ENCODE results near the gene GNB1L. TPM values are rescaled to one million over a fixed set of nuclear protein-coding genes. Genes with fewer than 3 reads are reported as not detected.

The GNB1L gene
- total and polyA plus RNA-seq, 4 donors, result 3.2 to 10.3 (median 5.3) TPM

DNA sequence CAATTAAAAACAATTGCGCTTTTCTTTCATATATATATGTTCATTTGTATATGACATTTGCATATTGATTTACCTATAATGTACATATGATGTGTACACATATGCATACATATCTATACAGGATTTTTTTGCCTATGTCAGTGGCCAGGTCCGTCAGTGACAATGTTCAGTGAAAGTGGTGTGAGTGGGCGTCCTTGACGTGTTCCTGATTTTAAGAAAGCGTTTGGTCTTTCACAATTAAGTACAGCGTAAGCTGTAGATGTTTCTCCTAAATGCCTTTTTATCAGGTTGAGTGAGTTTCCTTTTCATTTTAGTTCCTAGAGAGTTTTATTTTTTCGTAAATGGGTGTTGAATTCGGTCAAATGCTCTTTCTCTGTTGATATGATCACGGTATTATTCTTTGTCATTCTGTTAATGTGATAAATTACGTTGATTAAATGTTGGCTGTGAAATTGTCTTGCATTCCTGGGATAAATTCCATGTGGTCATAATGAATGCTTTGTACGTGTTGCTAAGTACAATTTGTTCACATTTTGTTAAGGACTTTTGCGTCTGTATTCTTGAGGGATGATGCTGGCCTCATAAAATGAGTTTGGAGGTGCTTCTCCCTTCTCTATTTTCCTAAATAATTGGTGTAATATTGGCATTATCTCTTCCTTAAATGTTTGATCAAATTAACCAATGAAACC, 10.6 kb upstream of the GNB1L start:
- H3K27ac ChIP-seq (ENCODE audit: low read depth, low read length), result no peak overlapping the region
- 83% methylated on average over 6 of the region's 12 CpGs for WGBS (ENCODE audit: insufficient coverage)
- H3K27me3 ChIP-seq (ENCODE audit: control insufficient read depth, insufficient read depth, low read length), result no peaks in the 10 kb centered on the region
- DNase-seq (ENCODE audit: low read depth in 4 of 6, low spot score in 6 of 6), result no peak
- H3K4me1 ChIP-seq (ENCODE audit: control insufficient read depth, insufficient read depth, low read length), result peaks cover 19% of the 10 kb centered on the region
- H3K36me3 ChIP-seq (ENCODE audit: control insufficient read depth, insufficient read depth, low read length), result peaks cover 2% of the 10 kb centered on the region
- H3K4me3 ChIP-seq (ENCODE audit: low read depth, low read length), result no peak overlapping the region
- H3K9me3 ChIP-seq (ENCODE audit: control insufficient read depth, insufficient read depth, low read length), result no peaks in the 10 kb centered on the region

DNA sequence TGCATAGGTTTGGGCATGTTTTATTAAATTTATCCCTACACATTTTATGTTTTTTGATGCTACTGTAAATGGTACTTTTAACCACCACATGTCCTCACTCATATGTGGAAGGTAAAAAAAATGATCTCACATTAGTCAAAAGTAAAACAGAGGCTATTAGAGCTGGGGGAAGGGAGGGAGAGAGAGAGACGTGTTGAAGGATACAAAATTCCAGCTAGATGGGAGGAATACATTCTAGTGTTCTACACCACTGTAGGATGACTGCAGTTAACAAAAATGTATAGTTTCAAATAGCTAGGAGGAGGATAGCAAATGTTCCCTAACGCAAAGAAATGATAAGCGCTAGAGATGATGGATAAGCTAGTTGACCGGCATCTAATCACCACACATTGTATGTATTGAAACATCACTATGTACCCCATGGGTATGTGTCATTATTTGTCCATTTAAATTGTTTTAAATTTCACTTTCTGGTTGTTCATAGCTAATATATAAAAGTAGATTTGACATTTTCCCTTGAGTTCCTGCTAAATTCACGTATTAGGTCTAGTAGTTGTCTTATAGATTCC, 9.9 kb upstream of the GNB1L start:
- no peak for DNase-seq (ENCODE audit: low read depth in 4 of 6, low spot score in 6 of 6)
- no CpG with 5 or more reads among the region's 5 CpGs for WGBS (ENCODE audit: insufficient coverage)

DNA sequence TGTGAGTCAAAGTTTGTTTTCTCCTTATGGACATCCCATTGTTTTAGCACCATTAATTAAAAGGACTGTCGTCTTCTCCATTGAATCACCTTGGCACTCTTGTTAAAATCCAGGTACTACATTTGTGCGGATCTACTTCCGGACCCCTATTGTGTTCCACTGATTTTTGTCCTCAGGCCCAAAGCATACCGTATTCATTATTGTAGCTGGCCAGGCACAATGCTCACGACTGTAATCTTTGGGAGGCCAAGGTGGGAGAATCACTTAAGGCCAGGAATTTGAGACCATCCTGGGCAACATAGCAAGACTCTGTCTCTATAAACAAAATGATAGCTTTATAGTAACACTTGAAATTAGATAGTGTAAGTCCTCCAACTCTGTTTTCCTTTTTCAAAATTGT, 8.9 kb upstream of the GNB1L start:
- Histone ChIP-seq H3K27ac (ENCODE audit: low read depth, low read length) (no peak overlapping the region), H3K4me3 (ENCODE audit: low read depth, low read length) (no peak overlapping the region), H3K4me1 (ENCODE audit: control insufficient read depth, insufficient read depth, low read length) (peaks cover 2% of the 10 kb centered on the region), H3K9me3 (ENCODE audit: control insufficient read depth, insufficient read depth, low read length) (no peaks in the 10 kb centered on the region), H3K27me3 (ENCODE audit: control insufficient read depth, insufficient read depth, low read length) (no peaks in the 10 kb centered on the region), H3K36me3 (ENCODE audit: control insufficient read depth, insufficient read depth, low read length) (peaks cover 2% of the 10 kb centered on the region)
- no peak for DNase-seq (ENCODE audit: low read depth in 4 of 6, low spot score in 6 of 6)
- WGBS (ENCODE audit: insufficient coverage), result 90% methylated on average over 3 of the region's 5 CpGs

More for the DNA sequence above, 9.9 kb upstream of the GNB1L start:
- Histone ChIP-seq H3K27ac (ENCODE audit: low read depth, low read length) (no peak overlapping the region), H3K9me3 (ENCODE audit: control insufficient read depth, insufficient read depth, low read length) (no peaks in the 10 kb centered on the region), H3K27me3 (ENCODE audit: control insufficient read depth, insufficient read depth, low read length) (no peaks in the 10 kb centered on the region), H3K4me1 (ENCODE audit: control insufficient read depth, insufficient read depth, low read length) (peaks cover 12% of the 10 kb centered on the region), H3K36me3 (ENCODE audit: control insufficient read depth, insufficient read depth, low read length) (peaks cover 2% of the 10 kb centered on the region), H3K4me3 (ENCODE audit: low read depth, low read length) (no peak overlapping the region)

DNA sequence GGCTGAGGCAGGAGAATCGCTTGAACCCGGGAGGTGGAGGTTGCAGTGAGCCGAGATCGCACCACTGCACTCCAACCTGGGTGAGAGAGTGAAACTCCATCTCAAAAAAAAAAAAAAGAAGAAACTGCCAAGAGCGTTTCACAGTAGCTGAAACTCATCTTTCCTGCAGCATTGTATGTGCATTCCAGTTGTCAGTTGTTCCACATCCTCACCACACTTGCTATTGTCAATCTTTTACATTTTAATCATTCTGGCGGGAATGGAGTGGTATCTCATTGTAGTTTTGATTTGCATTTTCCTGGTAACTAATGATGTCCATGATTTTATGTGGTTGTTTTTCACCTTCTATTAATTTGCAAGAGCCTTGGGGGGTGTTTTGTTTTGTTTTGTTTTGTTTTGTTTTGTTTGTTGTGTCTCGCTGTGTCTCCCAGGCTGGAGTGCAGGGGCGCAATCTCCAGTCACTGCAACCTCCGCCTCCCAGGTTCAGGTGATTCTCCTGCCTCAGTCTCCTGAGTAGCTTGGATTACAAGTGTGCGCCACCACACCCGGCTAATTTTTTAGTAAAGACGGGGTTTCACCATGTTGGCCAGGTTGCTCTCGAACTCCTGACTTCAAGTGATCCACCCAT, 8.1 kb upstream of the GNB1L start:
- Histone ChIP-seq H3K4me3 (ENCODE audit: low read depth, low read length) (no peak overlapping the region), H3K27me3 (ENCODE audit: control insufficient read depth, insufficient read depth, low read length) (no peaks in the 10 kb centered on the region), H3K4me1 (ENCODE audit: control insufficient read depth, insufficient read depth, low read length) (no peaks in the 10 kb centered on the region), H3K27ac (ENCODE audit: low read depth, low read length) (no peak overlapping the region), H3K9me3 (ENCODE audit: control insufficient read depth, insufficient read depth, low read length) (no peaks in the 10 kb centered on the region), H3K36me3 (ENCODE audit: control insufficient read depth, insufficient read depth, low read length) (peaks cover 2% of the 10 kb centered on the region)
- no peak for DNase-seq (ENCODE audit: low read depth in 4 of 6, low spot score in 6 of 6)
- WGBS (ENCODE audit: insufficient coverage), result 95% methylated on average over 10 of the region's 13 CpGs

DNA sequence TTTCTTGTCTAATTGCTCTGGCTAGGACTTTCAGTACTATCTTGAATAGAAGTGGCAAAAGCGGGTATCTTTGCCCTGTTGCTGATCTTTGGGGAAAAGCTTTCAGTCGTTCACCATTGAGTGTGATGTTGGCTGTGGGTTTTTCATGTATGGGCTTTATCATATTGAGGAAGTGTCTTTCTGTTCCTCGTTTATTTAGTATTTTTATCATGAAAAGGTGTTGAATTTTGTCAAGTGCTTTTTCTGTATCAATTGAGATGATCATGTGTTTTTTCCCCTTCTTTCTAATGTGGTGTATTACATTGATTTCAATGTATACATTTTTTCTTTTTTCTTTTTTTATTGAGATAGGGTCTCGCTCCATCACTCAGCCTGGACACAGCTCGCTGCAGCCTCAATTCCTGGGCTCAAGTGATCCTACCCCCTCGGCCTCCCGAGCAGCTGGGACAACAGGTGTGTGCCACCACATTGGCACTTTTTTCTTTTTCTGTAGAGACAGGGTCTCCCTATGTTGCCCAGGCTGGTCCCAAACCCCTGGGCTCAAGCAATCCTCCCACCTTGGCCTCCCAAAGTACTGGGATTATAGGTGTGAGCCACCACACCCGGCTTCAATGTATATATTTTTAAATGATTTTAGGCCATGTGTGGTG, 5.3 kb upstream of the GNB1L start:
- WGBS (ENCODE audit: insufficient coverage), result 97% methylated on average over 5 of the region's 8 CpGs
- Histone ChIP-seq H3K27me3 (ENCODE audit: control insufficient read depth, insufficient read depth, low read length) (no peaks in the 10 kb centered on the region), H3K36me3 (ENCODE audit: control insufficient read depth, insufficient read depth, low read length) (peaks cover 2% of the 10 kb centered on the region), H3K4me1 (ENCODE audit: control insufficient read depth, insufficient read depth, low read length) (peaks cover 12% of the 10 kb centered on the region), H3K27ac (ENCODE audit: low read depth, low read length) (no peak overlapping the region), H3K4me3 (ENCODE audit: low read depth, low read length) (no peak overlapping the region), H3K9me3 (ENCODE audit: control insufficient read depth, insufficient read depth, low read length) (no peaks in the 10 kb centered on the region)
- DNase-seq (ENCODE audit: low read depth in 4 of 6, low spot score in 6 of 6), result no peak

DNA sequence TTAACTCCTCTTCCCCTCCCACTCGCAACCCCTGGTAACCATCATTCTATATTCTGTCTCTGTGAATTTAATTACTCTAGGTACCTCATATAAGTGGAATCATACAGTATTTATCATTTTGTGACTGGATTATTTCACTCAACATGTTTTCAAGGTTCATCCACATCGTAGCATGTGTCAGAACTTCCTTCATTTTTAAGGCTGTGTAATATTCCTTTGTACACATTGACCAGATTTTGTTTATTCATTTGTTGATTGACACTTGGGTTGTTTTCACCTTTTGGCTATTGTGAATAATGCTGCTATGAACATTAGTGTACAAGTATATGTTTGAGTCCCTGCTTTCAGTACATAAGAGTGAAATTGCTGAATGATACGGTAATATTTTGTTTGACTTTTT, 2.7 kb upstream of the GNB1L start:
- no CpG with 5 or more reads among the region's 3 CpGs for WGBS (ENCODE audit: insufficient coverage)
- Histone ChIP-seq H3K27ac (ENCODE audit: low read depth, low read length) (no peak overlapping the region), H3K4me3 (ENCODE audit: low read depth, low read length) (no peak overlapping the region), H3K4me1 (ENCODE audit: control insufficient read depth, insufficient read depth, low read length) (peaks cover 29% of the 10 kb centered on the region), H3K36me3 (ENCODE audit: control insufficient read depth, insufficient read depth, low read length) (peaks cover 8% of the 10 kb centered on the region), H3K27me3 (ENCODE audit: control insufficient read depth, insufficient read depth, low read length) (no peaks in the 10 kb centered on the region), H3K9me3 (ENCODE audit: control insufficient read depth, insufficient read depth, low read length) (no peaks in the 10 kb centered on the region)
- DNase-seq (ENCODE audit: low read depth in 4 of 6, low spot score in 6 of 6), result no peak

DNA sequence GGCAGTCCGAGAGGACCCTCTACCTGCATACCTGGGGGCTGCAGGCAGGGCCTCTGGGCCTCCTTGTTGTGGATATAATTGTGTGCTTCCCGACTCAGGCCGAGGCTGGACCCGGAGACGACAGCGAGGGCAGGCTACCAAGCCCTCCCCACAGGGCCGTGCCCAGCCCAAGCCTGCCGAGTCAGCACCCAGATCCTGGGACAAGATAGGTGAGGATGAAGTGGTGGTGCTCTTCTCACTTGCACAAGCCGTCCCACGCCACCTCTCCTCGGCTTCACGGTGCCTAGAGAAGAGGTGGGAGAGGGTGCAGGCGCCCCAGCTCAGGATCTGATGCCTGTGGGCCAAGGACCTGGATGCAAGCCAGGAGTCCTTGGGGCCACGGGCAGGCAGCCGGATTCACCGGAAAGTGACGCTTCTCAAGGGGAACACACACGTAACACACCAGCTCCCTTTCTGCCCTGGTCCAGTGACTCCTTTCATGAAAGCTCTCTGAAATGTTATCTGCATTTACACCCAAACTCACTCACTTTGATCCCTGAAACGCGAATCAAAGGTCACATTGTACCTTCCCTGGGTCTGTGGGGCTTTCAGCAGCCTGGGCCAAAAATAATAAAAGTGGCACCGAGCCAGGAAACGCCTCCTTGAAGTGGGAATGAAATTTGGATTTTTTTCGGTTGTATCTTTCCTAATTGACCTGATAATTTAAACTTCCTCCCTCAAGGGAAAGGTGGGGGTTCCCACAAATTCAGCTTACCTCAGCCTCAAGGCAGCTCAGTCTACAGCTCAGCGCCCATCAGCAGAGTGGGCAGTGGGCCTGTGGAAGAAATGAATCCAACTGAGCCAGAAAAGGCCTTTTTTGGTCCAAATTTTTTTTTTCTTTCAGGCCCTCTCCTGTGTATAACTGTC, 1.1 kb upstream of the GNB1L start:
- peak overlapping the region; percentile 86 for H3K27ac ChIP-seq (ENCODE audit: low read depth, low read length)
- DNase-seq (ENCODE audit: low read depth in 4 of 6, low spot score in 6 of 6), result peak in 2 of 6 donors; percentile 9 to 53

DNA sequence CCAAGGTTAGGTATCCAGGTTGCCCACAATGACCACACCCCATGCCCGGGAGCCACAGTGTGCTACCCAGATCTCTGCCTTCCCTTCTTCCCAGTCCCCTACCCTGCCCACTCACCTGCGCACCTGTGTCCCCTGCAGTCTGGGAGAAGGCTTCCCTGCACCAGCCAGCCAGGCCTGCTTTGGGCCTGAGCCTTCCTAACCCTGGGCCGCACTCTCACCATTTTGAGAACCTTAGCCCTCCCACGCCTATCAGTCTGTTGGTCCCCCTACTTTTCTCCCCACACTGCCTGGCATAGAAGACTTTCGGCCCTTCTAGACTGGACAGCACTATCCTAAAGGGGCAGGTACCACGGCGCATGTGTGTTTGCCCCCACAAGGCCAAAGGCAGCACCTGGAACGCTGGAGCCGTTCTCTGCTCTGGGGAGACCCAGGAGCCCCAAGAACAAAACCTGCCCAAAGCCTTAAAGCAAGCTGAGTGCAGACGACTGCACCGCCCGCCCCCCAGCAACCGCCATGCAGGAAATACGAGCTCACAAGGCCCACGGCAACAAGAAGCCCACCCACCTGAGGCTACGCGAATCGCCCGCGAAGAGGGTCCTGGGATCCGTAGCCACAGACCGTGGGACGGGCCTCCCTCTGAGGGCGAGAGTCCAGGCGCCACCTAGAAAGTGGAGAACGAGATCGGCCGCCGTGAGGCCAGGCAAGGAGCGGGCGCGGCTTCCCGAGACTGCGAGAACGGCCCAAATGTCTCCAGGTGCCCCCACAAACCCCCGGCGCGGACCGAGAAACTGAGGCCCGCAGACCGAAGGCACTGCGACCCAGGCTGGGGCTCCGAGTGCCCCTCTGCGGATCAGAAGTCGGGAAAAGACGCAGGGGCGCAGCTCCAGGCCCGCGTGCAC, 546 bp downstream of the GNB1L start:
- Histone ChIP-seq H3K4me3 (ENCODE audit: low read depth, low read length) (peak overlapping the region; percentile 95), H3K9me3 (ENCODE audit: control insufficient read depth, insufficient read depth, low read length) (no peaks in the 10 kb centered on the region), H3K27me3 (ENCODE audit: control insufficient read depth, insufficient read depth, low read length) (no peaks in the 10 kb centered on the region), H3K36me3 (ENCODE audit: control insufficient read depth, insufficient read depth, low read length) (peaks cover 33% of the 10 kb centered on the region), H3K4me1 (ENCODE audit: control insufficient read depth, insufficient read depth, low read length) (peaks cover 34% of the 10 kb centered on the region), H3K27ac (ENCODE audit: low read depth, low read length) (peak overlapping the region; percentile 89)
- WGBS (ENCODE audit: insufficient coverage), result 2% methylated on average over 48 of the region's 49 CpGs
- DNase-seq (ENCODE audit: low read depth in 4 of 6, low spot score in 6 of 6), result peak in 2 of 6 donors; percentile 4 to 42

More for the DNA sequence above, 1.1 kb upstream of the GNB1L start:
- H3K36me3 ChIP-seq (ENCODE audit: control insufficient read depth, insufficient read depth, low read length), result peaks cover 24% of the 10 kb centered on the region
- H3K27me3 ChIP-seq (ENCODE audit: control insufficient read depth, insufficient read depth, low read length), result no peaks in the 10 kb centered on the region
- H3K4me3 ChIP-seq (ENCODE audit: low read depth, low read length), result peak overlapping the region; percentile 89
- H3K4me1 ChIP-seq (ENCODE audit: control insufficient read depth, insufficient read depth, low read length), result peaks cover 34% of the 10 kb centered on the region
- WGBS (ENCODE audit: insufficient coverage), result 12% methylated on average over 21 of the region's 24 CpGs
- no peaks in the 10 kb centered on the region for H3K9me3 ChIP-seq (ENCODE audit: control insufficient read depth, insufficient read depth, low read length)
